GM21515 (cell line): ENCODE measurements around the gene PMCH.
"Not testable (repeated sequence)": the region's sequence is repeated elsewhere in the genome, so short reads cannot be mapped to it uniquely, and the experiment has no call there.

Experiments used
- ATAC-seq: cut with Tn5 transposase; IDR thresholded peaks from one replicate; pipeline ENCODE4 v1.9.1; 2021; ENCODE audit not compliant: unreplicated experiment

PMCH gene

DNA sequence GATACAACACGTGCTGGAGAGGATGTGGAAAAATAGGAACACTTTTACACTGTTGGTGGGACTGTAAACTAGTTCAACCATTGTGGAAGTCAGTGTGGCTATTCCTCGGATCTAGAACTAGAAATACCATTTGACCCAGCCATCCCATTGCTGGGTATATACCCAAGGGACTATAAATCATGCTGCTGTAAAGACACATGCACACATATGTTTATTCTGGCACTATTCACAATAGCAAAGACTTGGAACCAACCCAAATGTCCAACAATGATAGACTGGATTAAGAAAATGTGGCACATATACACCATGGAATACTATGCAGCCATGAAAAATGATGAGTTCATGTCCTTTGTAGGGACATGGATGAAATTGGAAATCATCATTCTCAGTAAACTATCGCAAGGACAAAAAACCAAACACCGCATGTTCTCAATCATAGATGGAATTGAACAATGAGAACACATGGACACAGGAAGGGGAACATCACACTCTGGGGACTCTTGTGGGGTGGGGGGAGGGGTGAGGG, 50.5 kb downstream of the PMCH start:
- not testable (repeated sequence) for ATAC-seq
